HG02970 (cell line): Measurements from ENCODE around the gene IL10.
"Not testable (repeated sequence)": the region's sequence is repeated elsewhere in the genome, so short reads cannot be mapped to it uniquely, and the experiment has no call there.

Experiments used
- ATAC-seq: cut with Tn5 transposase; IDR thresholded peaks from one replicate; pipeline ENCODE4 v1.9.1; 2021; ENCODE audit warnings: mild to moderate bottlenecking, moderate library complexity, moderate number of reproducible peaks; ENCODE audit not compliant: unreplicated experiment, low FRiP score

Gene IL10

GRCh38 chr1:206794294-206794908 lies 22.1 kb upstream of the IL10 start:
- ATAC-seq: no peak

GRCh38 chr1:206793620-206794019 lies 21.3 kb upstream of the IL10 start:
- no peak for ATAC-seq

- peak; percentile 36 for ATAC-seq
Measured at GRCh38 chr1:206792939-206793607, 20.8 kb upstream of the IL10 start.

- ATAC-seq: no peak
Measured at GRCh38 chr1:206790502-206791250, 18.4 kb upstream of the IL10 start.

GRCh38 chr1:206788487-206789050 lies 16.3 kb upstream of the IL10 start:
- no peak for ATAC-seq

GRCh38 chr1:206787891-206788290 lies 15.6 kb upstream of the IL10 start:
- no peak for ATAC-seq

GRCh38 chr1:206786212-206786886 lies 14.1 kb upstream of the IL10 start:
- no peak for ATAC-seq

GRCh38 chr1:206785182-206785765 lies 13.0 kb upstream of the IL10 start:
- ATAC-seq: no peak

GRCh38 chr1:206784471-206784903 lies 12.2 kb upstream of the IL10 start:
- peak; percentile 54 for ATAC-seq

GRCh38 chr1:206783506-206783905 lies 11.2 kb upstream of the IL10 start:
- ATAC-seq: no peak

- ATAC-seq: peak; percentile 41
Measured at GRCh38 chr1:206782448-206782847, 10.2 kb upstream of the IL10 start.

GRCh38 chr1:206779638-206780037 lies 7.3 kb upstream of the IL10 start:
- no peak for ATAC-seq

GRCh38 chr1:206778911-206779310 lies 6.6 kb upstream of the IL10 start:
- ATAC-seq: not testable (repeated sequence)

GRCh38 chr1:206778031-206778430 lies 5.7 kb upstream of the IL10 start:
- no peak for ATAC-seq

GRCh38 chr1:206776229-206776628 lies 3.9 kb upstream of the IL10 start:
- no peak for ATAC-seq

- ATAC-seq: no peak
Measured at GRCh38 chr1:206774093-206774492, 1.8 kb upstream of the IL10 start.

- ATAC-seq: no peak
Measured at GRCh38 chr1:206771338-206771692, 979 bp downstream of the IL10 start.

- ATAC-seq: no peak
Measured at GRCh38 chr1:206770531-206771337, 1.6 kb downstream of the IL10 start, which contains the start of gene IL19. Gene IL19 (plus strand): TSS chr1:206770773. CDS start chr1:206836663, 65,890 bp downstream.

- peak; percentile 51 for ATAC-seq
Measured at GRCh38 chr1:206769304-206769731, 3.0 kb downstream of the IL10 start.
